ENCODE measurements around the gene DNASE1L3.

GRCh38 chr3:58178528-58179234 lies 32.1 kb downstream of the DNASE1L3 start:
- TF ChIP-seq REST (IDR thresholded peaks at IDR 0.05; ENCODE audit: insufficient read depth in 1 of 2, low read depth in 2 of 2, low read length in 2 of 2), result no peak
- TF ChIP-seq TAF1 (IDR thresholded peaks at IDR 0.05; ENCODE audit: borderline replicate concordance, insufficient read depth, low read length), result no peak
